ENCODE results near the gene TOMM7. TPM values are rescaled to one million over a fixed set of nuclear protein-coding genes. Genes with fewer than 3 reads are reported as not detected.
"Not testable (repeated sequence)": the region's sequence is repeated elsewhere in the genome, so short reads cannot be mapped to it uniquely, and the experiment has no call there.

TOMM7 gene
- total RNA-seq, 2 experiments from 2014 or later: 189 to 195 TPM

- peaks cover 10% of the 10 kb centered on the region for H3K4me1 ChIP-seq (ENCODE audit: insufficient read depth, low read length, poor library complexity, severe bottlenecking)
- H3K9me2 ChIP-seq (ENCODE audit: insufficient read depth, low read length): no peaks in the 10 kb centered on the region
- H3K4me3 ChIP-seq (ENCODE audit: low read depth, low read length, poor library complexity, severe bottlenecking): no peak overlapping the region
- no peaks in the 10 kb centered on the region for H3K79me2 ChIP-seq (ENCODE audit: insufficient read depth, low read depth, low read length)
- no peaks in the 10 kb centered on the region for H3K9me3 ChIP-seq (ENCODE audit: low read length)
- no peaks in the 10 kb centered on the region for H3K36me3 ChIP-seq (ENCODE audit: insufficient read depth, low read length)
- POLR2A ChIA-PET: no interaction called here
- no TSS peak for BruUV-seq (replicated peaks)
- H3K27ac ChIP-seq (ENCODE audit: low read depth, low read length, poor library complexity, severe bottlenecking): no peak overlapping the region
- TF ChIP-seq CTCF (conservative IDR thresholded peaks at IDR 0.05; ENCODE audit: low read length) (no peak), EZH2phosphoT487 (IDR thresholded peaks at IDR 0.05; ENCODE audit: borderline replicate concordance, low read depth, low read length) (no peak)
- no peaks in the 10 kb centered on the region for H4K20me1 ChIP-seq (ENCODE audit: insufficient read depth, low read length)
- H2AFZ ChIP-seq (ENCODE audit: low read length): no peak overlapping the region
- no peak for DNase-seq (ENCODE audit: low spot score)
- no peak overlapping the region for H3K4me2 ChIP-seq (ENCODE audit: low read length)
- intact Hi-C loops (cut with micrococcal nuclease; ENCODE audit: unreplicated experiment): no loop called here
- CTCF ChIA-PET (ENCODE audit: unreplicated experiment): no interaction called here
Measured at GRCh38 chr7:22837308-22837707, 14.7 kb upstream of the TOMM7 start.

- H3K9me2 ChIP-seq (ENCODE audit: insufficient read depth, low read length); H3K36me3 ChIP-seq (ENCODE audit: insufficient read depth, low read length); H4K20me1 ChIP-seq (ENCODE audit: insufficient read depth, low read length); intact Hi-C loops (cut with micrococcal nuclease; ENCODE audit: unreplicated experiment); DNase-seq (ENCODE audit: low spot score); H3K27ac ChIP-seq (ENCODE audit: low read depth, low read length, poor library complexity, severe bottlenecking); H3K9me3 ChIP-seq (ENCODE audit: low read length); H3K4me3 ChIP-seq (ENCODE audit: low read depth, low read length, poor library complexity, severe bottlenecking); H3K4me2 ChIP-seq (ENCODE audit: low read length); BruUV-seq (replicated peaks); CTCF ChIA-PET (ENCODE audit: unreplicated experiment); H3K79me2 ChIP-seq (ENCODE audit: insufficient read depth, low read depth, low read length): not testable (repeated sequence)
- Histone ChIP-seq H2AFZ (ENCODE audit: low read length) (0 out of 2 replicates have a peak overlapping the region, but pooled peaks have one; percentile 15), H3K4me1 (ENCODE audit: insufficient read depth, low read length, poor library complexity, severe bottlenecking) (peaks cover 10% of the 10 kb centered on the region)
- POLR2A ChIA-PET: interaction anchor here (0.7 kb wide), 1 partner anchor 238 kb away, joined by 4 read pairs; no protein-coding TSS in a partner anchor
Measured at GRCh38 chr7:22836506-22836905, 13.9 kb upstream of the TOMM7 start.

- Histone ChIP-seq H3K36me3 (ENCODE audit: insufficient read depth, low read length) (no peaks in the 10 kb centered on the region), H3K4me1 (ENCODE audit: insufficient read depth, low read length, poor library complexity, severe bottlenecking) (peaks cover 10% of the 10 kb centered on the region), H3K4me2 (ENCODE audit: low read length) (no peak overlapping the region; the same call in 1 of the 2 replicates), H3K9me3 (ENCODE audit: low read length) (no peaks in the 10 kb centered on the region), H2AFZ (ENCODE audit: low read length) (peak overlapping the region; percentile 37), H3K9me2 (ENCODE audit: insufficient read depth, low read length) (no peaks in the 10 kb centered on the region), H3K4me3 (ENCODE audit: low read depth, low read length, poor library complexity, severe bottlenecking) (no peak overlapping the region), H4K20me1 (ENCODE audit: insufficient read depth, low read length) (no peaks in the 10 kb centered on the region), H3K79me2 (ENCODE audit: insufficient read depth, low read depth, low read length) (no peaks in the 10 kb centered on the region), H3K27ac (ENCODE audit: low read depth, low read length, poor library complexity, severe bottlenecking) (no peak overlapping the region)
- ChIA-PET CTCF (ENCODE audit: unreplicated experiment) (no interaction called here), POLR2A (interaction anchor here (2.6 kb wide), 1 partner anchor 9 kb away, joined by 8 read pairs; no protein-coding TSS in a partner anchor)
- no peak for DNase-seq (ENCODE audit: low spot score)
- no TSS peak for BruUV-seq (replicated peaks)
- intact Hi-C loops (cut with micrococcal nuclease; ENCODE audit: unreplicated experiment): no loop called here
- TF ChIP-seq CTCF (conservative IDR thresholded peaks at IDR 0.05; ENCODE audit: low read length): no peak
- no peak for TF ChIP-seq EZH2phosphoT487 (IDR thresholded peaks at IDR 0.05; ENCODE audit: borderline replicate concordance, low read depth, low read length)
Measured at GRCh38 chr7:22833957-22834356, 11.3 kb upstream of the TOMM7 start.
